ENCODE results near the gene AHSG. TPM values are rescaled to one million over a fixed set of nuclear protein-coding genes. Genes with fewer than 3 reads are reported as not detected.
"Not testable (repeated sequence)": the region's sequence is repeated elsewhere in the genome, so short reads cannot be mapped to it uniquely, and the experiment has no call there.

AHSG gene, protein sequence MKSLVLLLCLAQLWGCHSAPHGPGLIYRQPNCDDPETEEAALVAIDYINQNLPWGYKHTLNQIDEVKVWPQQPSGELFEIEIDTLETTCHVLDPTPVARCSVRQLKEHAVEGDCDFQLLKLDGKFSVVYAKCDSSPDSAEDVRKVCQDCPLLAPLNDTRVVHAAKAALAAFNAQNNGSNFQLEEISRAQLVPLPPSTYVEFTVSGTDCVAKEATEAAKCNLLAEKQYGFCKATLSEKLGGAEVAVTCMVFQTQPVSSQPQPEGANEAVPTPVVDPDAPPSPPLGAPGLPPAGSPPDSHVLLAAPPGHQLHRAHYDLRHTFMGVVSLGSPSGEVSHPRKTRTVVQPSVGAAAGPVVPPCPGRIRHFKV
- not detected for total RNA-seq
- long read RNA-seq: 0 reads

DNA sequence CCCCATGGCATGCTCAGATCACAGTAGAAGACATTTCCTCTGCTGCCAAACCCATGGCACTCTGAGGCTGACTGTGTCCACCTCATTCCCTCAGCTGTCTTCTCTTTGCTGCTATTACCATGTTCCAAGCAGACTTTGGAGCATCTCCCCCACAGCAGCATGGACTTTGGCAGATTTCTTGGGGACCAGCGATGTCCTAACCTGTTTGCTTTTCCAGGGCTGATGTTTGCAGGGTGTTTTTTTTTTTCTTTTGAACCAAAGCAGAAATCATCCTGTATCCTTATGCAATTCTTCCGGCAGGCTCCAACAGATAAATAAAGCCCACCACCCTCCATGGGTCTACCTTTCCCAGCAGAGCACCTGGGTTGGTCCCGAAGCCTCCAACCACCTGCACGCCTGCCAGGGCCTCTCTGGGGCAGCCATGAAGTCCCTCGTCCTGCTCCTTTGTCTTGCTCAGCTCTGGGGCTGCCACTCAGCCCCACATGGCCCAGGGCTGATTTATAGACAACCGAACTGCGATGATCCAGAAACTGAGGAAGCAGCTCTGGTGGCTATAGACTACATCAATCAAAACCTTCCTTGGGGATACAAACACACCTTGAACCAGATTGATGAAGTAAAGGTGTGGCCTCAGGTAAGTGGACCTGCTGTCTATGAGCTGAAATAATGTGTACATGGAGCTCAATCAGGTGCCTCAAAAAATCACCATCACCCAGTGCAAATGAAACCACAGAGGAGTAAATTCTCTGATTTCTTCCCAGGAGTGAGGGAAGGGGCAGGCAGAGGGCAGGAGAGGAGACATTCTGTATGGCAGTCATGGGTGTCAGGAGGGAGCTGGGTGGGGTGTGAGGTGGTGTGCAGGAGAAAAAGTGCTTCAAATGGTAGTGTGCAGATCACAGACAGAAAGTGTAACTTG lies at the start of gene AHSG:
TSS of gene AHSG (plus strand) at position 340 of the 916 bp plus-strand sequence. CDS start at position 422, 82 bp downstream.
- DNase-seq (no peak), ATAC-seq (no peak)
- H3K27ac ChIP-seq: no peak within 1 kb of the TSS
- H3K4me3 ChIP-seq: no peak within 1 kb of the TSS
- intact Hi-C loops (cut with DNase I): loop anchor here (5.0 kb wide), 1 partner anchor 204 kb away; no protein-coding TSS in a partner anchor
- H3K36me3 ChIP-seq: no peaks in the 10 kb centered on the region
- no peaks in the 10 kb centered on the region for H3K9me3 ChIP-seq
- TF ChIP-seq, protein P1, sequence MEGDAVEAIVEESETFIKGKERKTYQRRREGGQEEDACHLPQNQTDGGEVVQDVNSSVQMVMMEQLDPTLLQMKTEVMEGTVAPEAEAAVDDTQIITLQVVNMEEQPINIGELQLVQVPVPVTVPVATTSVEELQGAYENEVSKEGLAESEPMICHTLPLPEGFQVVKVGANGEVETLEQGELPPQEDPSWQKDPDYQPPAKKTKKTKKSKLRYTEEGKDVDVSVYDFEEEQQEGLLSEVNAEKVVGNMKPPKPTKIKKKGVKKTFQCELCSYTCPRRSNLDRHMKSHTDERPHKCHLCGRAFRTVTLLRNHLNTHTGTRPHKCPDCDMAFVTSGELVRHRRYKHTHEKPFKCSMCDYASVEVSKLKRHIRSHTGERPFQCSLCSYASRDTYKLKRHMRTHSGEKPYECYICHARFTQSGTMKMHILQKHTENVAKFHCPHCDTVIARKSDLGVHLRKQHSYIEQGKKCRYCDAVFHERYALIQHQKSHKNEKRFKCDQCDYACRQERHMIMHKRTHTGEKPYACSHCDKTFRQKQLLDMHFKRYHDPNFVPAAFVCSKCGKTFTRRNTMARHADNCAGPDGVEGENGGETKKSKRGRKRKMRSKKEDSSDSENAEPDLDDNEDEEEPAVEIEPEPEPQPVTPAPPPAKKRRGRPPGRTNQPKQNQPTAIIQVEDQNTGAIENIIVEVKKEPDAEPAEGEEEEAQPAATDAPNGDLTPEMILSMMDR (IDR thresholded peaks at IDR 0.05): no peak
- H3K27me3 ChIP-seq: peaks cover 15% of the 10 kb centered on the region
- H3K4me1 ChIP-seq: no peaks in the 10 kb centered on the region

DNA sequence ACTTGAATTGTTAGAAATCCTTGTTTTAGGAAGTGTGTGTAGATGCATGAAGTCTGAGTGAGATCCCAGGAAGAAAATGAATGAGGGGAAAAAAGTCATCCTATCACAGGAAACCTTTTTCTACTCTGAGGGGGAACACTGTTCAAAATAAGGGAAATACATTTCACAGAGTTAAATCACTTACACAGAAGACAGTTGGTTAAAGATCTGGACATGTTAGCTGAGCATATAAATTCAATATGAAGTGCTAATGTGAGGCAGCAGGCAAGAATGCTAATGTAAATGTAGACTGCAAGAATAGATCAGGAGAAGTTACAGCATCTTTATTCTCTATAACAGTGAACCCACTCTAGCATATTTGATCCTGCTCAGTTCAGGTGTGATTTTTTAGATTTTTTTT lies 48.3 kb upstream of the AHSG start:
- peaks cover 12% of the 10 kb centered on the region for H3K4me1 ChIP-seq
- H3K27ac ChIP-seq: no peak overlapping the region
- H3K36me3 ChIP-seq: no peaks in the 10 kb centered on the region
- DNase-seq (no peak), ATAC-seq (no peak)
- intact Hi-C loops (cut with DNase I): no loop called here
- H3K27me3 ChIP-seq: no peaks in the 10 kb centered on the region
- H3K4me3 ChIP-seq: no peak overlapping the region
- TF ChIP-seq, protein P1 (IDR thresholded peaks at IDR 0.05): no peak
- H3K9me3 ChIP-seq: no peaks in the 10 kb centered on the region

DNA sequence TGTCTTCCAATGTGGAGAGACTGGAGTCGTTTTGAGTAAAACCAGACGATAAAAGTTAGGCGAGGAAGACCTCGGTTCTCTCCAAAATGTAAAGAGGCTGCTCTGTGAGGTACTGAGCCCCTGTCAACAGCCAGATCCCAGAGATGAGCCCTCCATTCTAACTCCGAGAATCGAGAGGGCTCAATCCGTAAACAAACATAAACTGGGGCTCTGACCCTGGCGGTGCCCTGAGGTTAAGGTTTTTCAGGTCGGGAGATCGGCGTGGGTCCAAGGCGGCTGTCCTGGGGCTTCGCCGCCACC lies 46.1 kb upstream of the AHSG start:
- Histone ChIP-seq H3K4me1 (peaks cover 23% of the 10 kb centered on the region), H3K9me3 (no peaks in the 10 kb centered on the region), H3K27me3 (no peaks in the 10 kb centered on the region), H3K36me3 (no peaks in the 10 kb centered on the region), H3K27ac (peak overlapping the region; percentile 90), H3K4me3 (peak overlapping the region; percentile 100)
- intact Hi-C loops (cut with DNase I): no loop called here
- no peak for DNase-seq
- TF ChIP-seq, protein P1 (IDR thresholded peaks at IDR 0.05): no peak
- no peak for ATAC-seq

DNA sequence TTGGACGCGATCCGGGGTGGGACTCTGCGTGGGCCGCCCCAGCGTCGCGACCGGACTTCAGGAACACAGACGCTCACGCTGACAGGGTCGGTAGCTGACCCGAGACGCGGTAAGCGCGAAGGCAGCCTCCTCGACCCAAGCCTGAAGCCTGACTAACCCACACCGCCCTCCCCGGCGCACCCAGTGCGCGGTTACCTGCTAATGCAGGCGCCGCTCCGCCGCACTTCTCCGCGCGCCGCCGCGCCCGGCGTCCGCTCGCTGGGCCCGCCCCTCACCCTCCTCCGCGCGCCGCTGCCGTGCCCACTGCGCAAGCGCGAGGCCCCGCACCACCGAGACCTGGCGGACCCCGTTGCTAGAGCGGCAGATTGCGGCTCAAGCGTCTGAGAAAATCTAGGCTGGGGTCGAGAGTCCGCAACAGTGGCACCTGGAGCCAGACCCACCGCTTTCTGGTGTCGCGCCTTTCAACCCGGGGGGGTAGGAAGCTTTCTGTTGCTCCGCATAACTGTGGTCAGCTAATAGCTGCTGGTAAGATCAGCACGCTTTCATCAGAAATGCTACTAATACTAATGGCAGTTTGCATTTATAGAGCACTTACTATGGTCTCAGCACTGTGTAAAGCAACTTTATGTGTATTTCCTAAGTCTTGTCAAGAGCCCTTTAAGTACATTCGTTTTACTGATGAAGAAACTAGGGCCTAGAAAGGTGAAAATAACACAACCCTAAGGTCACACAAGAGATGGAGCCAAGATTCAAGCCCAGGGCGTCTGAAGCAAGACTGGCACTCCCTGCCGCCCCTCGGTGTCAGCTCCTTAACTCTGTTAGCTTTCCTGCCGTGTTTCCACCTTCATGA lies 45.6 kb upstream of the AHSG start, which contains the start of gene TBCCD1:
TSS of gene TBCCD1 (minus strand) at position 268 of the 850 bp plus-strand sequence. CDS start 3,010 bp downstream, outside the sequence.
- Histone ChIP-seq H3K4me1 (peaks cover 27% of the 10 kb centered on the region), H3K36me3 (peaks cover 1% of the 10 kb centered on the region), H3K4me3 (peak within 1 kb of the TSS; percentile 100), H3K27ac (peak within 1 kb of the TSS; percentile 90), H3K27me3 (no peaks in the 10 kb centered on the region), H3K9me3 (no peaks in the 10 kb centered on the region)
- ATAC-seq (peak; percentile 90), DNase-seq (peak; percentile 96)
- TF ChIP-seq, protein P1 (IDR thresholded peaks at IDR 0.05): no peak
- intact Hi-C loops (cut with DNase I): no loop called here

DNA sequence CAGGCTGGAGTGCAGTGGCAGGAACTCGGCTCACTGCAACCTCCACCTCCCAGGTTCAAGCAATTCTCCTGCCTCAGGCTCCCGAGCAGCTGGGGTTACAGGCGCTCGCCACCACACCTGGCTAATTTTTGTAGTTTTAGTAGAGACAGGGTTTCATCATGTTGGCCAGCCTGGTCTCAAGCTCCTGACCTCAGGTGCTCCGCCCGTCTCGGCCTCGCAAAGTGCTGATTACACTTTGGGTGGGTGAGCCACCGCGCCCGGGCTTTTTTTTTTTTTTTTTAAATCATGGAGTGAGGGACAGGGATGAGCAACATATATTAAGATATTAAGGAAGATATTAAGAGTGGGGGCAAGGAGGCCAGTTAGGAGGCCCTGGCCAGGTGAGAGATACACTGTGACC lies 43.5 kb upstream of the AHSG start:
- DNase-seq; H3K27ac ChIP-seq; H3K9me3 ChIP-seq; intact Hi-C loops (cut with DNase I); H3K27me3 ChIP-seq; ATAC-seq: not testable (repeated sequence)
- H3K36me3 ChIP-seq: peaks cover 20% of the 10 kb centered on the region
- peaks cover 27% of the 10 kb centered on the region for H3K4me1 ChIP-seq
- H3K4me3 ChIP-seq: peak overlapping the region; percentile 99

Measured in upper lobe of right lung (tissue), 1 donor.